ENCODE data around the gene DRAP1.

DRAP1 gene

DNA sequence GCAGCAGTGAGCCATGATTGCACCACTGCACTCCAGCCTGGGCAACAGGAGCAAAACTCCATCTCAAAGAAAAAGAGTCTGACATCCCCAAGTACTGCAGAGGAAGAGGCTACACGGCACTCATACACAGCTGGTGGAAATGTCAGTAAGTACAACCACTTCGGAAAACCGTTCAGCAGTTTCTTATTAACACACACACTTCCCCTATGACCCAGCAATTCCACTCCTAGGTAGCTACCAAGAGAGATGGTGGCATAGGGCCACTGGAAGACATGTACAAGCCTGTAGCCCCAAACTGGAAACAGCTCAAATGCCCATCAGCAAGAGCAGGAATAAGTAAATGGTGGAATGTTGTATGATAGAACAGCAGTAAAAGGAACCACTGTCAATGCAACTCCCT lies 3.3 kb downstream of the DRAP1 start:
- H3K27ac ChIP-seq = no peak overlapping the region
- no peak overlapping the region for H3K4me2 ChIP-seq
- H3K36me3 ChIP-seq = peaks cover 15 to 38% (median 24%) of the 10 kb centered on the region in 11 experiments
- H4K20me1 ChIP-seq = peaks cover 0 to 17% (median 6%) of the 10 kb centered on the region in 11 experiments; a peak in 10 of 22 replicates
- peak overlapping the region in 1 of 11 experiments; percentile 21; a peak in 1 of 22 replicates for H3K9ac ChIP-seq
- H3K4me3 ChIP-seq = no peak overlapping the region
- H3K27me3 ChIP-seq = no peaks in the 10 kb centered on the region
- peaks cover 27 to 40% (median 32%) of the 10 kb centered on the region in 10 experiments for H3K4me1 ChIP-seq
- no peaks in the 10 kb centered on the region for H3K9me3 ChIP-seq (replicated peaks in 1 of 11)
- no peak for TF ChIP-seq Cebpa-rat (IDR thresholded peaks at IDR 0.05)

DNA sequence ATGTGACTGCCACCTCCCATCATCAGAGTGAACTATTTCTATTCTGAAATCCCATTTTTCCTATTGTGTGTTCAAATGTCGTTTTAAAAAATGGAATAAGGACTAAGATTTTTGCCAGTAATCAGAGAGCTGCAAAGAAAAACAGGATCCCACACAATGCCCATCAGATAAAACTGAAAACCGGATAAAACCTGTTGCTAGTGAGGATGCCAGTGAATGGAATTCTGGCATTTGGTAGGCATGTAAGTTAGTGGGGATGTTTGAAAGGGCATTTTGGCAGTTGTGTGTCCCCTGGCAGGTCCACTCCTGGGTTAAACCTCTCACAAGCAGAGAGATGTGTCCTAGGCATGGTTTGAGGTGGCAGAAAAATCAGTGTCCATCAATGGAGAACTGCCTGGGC lies 6.2 kb downstream of the DRAP1 start:
- Histone ChIP-seq H3K27me3 (no peaks in the 10 kb centered on the region), H3K4me2 (no peak overlapping the region), H3K36me3 (peaks cover 15 to 38% (median 24%) of the 10 kb centered on the region in 11 experiments), H3K27ac (no peak overlapping the region), H3K9ac (peak overlapping the region in 1 of 11 experiments; percentile 42; a peak in 1 of 22 replicates), H3K4me1 (peaks cover 32 to 44% (median 36%) of the 10 kb centered on the region in 10 experiments), H3K9me3 (replicated peaks in 1 of 11) (no peaks in the 10 kb centered on the region), H3K4me3 (no peak overlapping the region), H4K20me1 (peaks cover 0 to 5% (median 2%) of the 10 kb centered on the region in 11 experiments; a peak in 8 of 22 replicates)
- TF ChIP-seq Cebpa-rat (IDR thresholded peaks at IDR 0.05) = no peak

DNA sequence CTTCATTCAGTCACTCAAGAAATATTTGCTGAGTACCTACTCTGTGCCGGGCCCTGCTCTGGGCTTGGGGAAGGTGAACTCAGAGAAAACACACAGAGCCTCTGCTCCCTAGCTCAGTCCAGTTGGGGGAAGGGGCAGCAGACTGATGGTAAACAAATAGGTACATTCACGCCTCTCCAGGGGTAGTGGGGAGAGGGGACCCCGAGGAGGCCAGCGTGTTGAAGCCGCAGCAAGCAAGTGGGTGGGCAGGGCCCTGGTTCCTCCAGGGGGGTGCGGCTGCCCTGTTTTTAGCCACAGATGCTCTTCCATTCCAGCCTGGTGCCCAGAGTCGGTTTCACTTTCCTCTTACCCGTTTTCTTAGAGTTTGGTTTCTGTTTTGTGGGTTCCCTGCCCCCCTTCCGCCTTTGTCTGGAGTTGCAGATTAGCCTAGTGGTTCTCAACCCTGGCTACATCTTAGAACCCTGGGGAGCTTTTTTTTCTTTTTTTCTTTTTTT lies 8.7 kb downstream of the DRAP1 start:
- TF ChIP-seq Cebpa-rat (IDR thresholded peaks at IDR 0.05) = no peak
- Histone ChIP-seq H3K4me3 (peak overlapping the region; percentile 34 to 59 (median 43); a peak in 18 of 20 replicates), H3K9ac (peak overlapping the region; percentile 56 to 81 (median 75))

GRCh38 chr11:65928667-65929066 lies 9.4 kb downstream of the DRAP1 start:
- peak overlapping the region; percentile 34 to 59 (median 43); a peak in 13 of 20 replicates for H3K4me3 ChIP-seq
- peak overlapping the region; percentile 80 to 98 (median 87) for H3K4me2 ChIP-seq
- no peaks in the 10 kb centered on the region for H3K9me3 ChIP-seq (replicated peaks in 1 of 11)
- no peak for TF ChIP-seq Cebpa-rat (IDR thresholded peaks at IDR 0.05)
- H3K9ac ChIP-seq = peak overlapping the region; percentile 56 to 81 (median 75)
- no peaks in the 10 kb centered on the region for H3K27me3 ChIP-seq
- no peaks in the 10 kb centered on the region for H4K20me1 ChIP-seq
- H3K4me1 ChIP-seq = peaks cover 23 to 50% (median 43%) of the 10 kb centered on the region in 10 experiments
- peaks cover 0 to 6% (median under 1%) of the 10 kb centered on the region in 11 experiments; a peak in 7 of 22 replicates for H3K36me3 ChIP-seq
- peak overlapping the region; percentile 62 to 91 (median 84); a peak in 21 of 22 replicates for H3K27ac ChIP-seq

More for the DNA sequence above, 8.7 kb downstream of the DRAP1 start:
- no peaks in the 10 kb centered on the region for H3K9me3 ChIP-seq (replicated peaks in 1 of 11)
- H3K4me2 ChIP-seq = peak overlapping the region; percentile 80 to 98 (median 87)
- peaks cover 23 to 50% (median 43%) of the 10 kb centered on the region in 10 experiments for H3K4me1 ChIP-seq
- H3K27me3 ChIP-seq = no peaks in the 10 kb centered on the region
- no peaks in the 10 kb centered on the region for H4K20me1 ChIP-seq
- peak overlapping the region; percentile 62 to 91 (median 84); a peak in 21 of 22 replicates for H3K27ac ChIP-seq
- peaks cover 3 to 13% (median 8%) of the 10 kb centered on the region in 11 experiments; a peak in 21 of 22 replicates for H3K36me3 ChIP-seq

GRCh38 chr11:65931773-65932557 lies 12.7 kb downstream of the DRAP1 start:
- Histone ChIP-seq H3K27me3 (no peaks in the 10 kb centered on the region), H3K4me3 (no peak overlapping the region), H4K20me1 (no peaks in the 10 kb centered on the region), H3K27ac (peak overlapping the region in 4 of 11 experiments; percentile 4 to 44 (median 33); a peak in 4 of 22 replicates), H3K4me2 (peak overlapping the region in 9 of 11 experiments; percentile 10 to 63 (median 45); a peak in 15 of 22 replicates), H3K36me3 (no peaks in the 10 kb centered on the region), H3K9ac (no peak overlapping the region), H3K4me1 (peaks cover 20 to 45% (median 39%) of the 10 kb centered on the region in 10 experiments), H3K9me3 (replicated peaks in 1 of 11) (no peaks in the 10 kb centered on the region)
- no peak for TF ChIP-seq Cebpa-rat (IDR thresholded peaks at IDR 0.05)

DNA sequence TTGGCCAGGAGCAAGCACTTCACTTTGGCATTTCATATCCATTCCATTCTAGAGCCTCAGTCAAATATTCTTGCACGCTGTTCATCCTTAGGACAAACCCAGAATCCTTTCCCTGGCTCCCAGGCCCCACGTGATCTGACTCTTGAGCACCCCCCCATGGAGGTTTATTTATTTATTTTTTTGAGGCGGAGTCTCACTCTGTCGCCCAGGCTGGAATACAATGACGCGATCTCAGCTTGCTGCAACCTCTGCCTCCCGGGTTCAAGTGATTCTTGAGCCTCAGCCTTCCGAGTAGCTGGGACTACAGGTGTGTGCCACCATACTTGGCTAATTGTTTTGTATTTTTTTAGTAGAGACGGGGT lies 13.3 kb downstream of the DRAP1 start:
- Histone ChIP-seq H3K9ac (no peak overlapping the region), H3K27me3 (no peaks in the 10 kb centered on the region), H3K36me3 (no peaks in the 10 kb centered on the region), H4K20me1 (no peaks in the 10 kb centered on the region), H3K4me2 (peak overlapping the region in 5 of 11 experiments; percentile 25 to 56 (median 47); a peak in 6 of 22 replicates), H3K4me1 (peaks cover 14 to 39% (median 34%) of the 10 kb centered on the region in 10 experiments), H3K27ac (no peak overlapping the region), H3K9me3 (replicated peaks in 1 of 11) (no peaks in the 10 kb centered on the region), H3K4me3 (no peak overlapping the region)
- TF ChIP-seq Cebpa-rat (IDR thresholded peaks at IDR 0.05) = no peak

GRCh38 chr11:65934014-65934413 lies 14.8 kb downstream of the DRAP1 start:
- H3K27me3 ChIP-seq = no peaks in the 10 kb centered on the region
- H4K20me1 ChIP-seq = no peaks in the 10 kb centered on the region
- H3K36me3 ChIP-seq = no peaks in the 10 kb centered on the region
- no peak overlapping the region for H3K4me3 ChIP-seq
- H3K9me3 ChIP-seq (replicated peaks in 1 of 11) = no peaks in the 10 kb centered on the region
- no peak overlapping the region for H3K27ac ChIP-seq
- no peak overlapping the region for H3K9ac ChIP-seq
- no peak for TF ChIP-seq Cebpa-rat (IDR thresholded peaks at IDR 0.05)
- peaks cover 10 to 30% (median 24%) of the 10 kb centered on the region in 10 experiments for H3K4me1 ChIP-seq
- no peak overlapping the region for H3K4me2 ChIP-seq

DNA sequence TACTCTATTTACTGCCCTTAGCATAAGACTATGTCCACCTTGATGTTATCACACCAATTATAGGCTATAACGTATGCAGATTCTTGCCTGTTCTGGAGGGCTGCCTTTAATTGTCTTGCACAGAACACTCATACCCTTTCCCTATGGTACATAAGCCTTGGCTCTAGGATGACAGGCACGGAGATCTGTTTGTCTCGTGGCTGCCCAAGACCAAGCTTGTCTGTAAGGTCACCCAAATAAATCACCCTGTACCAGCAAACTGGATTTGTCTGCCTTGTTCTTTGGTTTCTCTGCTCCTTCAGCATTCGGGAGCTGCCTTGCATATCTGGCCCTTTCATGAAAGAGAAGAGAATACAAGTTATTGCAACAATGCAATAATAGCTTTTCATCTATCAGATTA lies 18.5 kb downstream of the DRAP1 start:
- Histone ChIP-seq H3K4me2 (0 out of 22 replicates have a peak overlapping the region, but pooled peaks of 1 of the 11 experiments have one; percentile 29), H4K20me1 (no peaks in the 10 kb centered on the region), H3K4me3 (no peak overlapping the region), H3K27me3 (no peaks in the 10 kb centered on the region), H3K27ac (no peak overlapping the region), H3K4me1 (peaks cover 7 to 46% (median 21%) of the 10 kb centered on the region in 10 experiments; a peak in 19 of 20 replicates), H3K36me3 (no peaks in the 10 kb centered on the region), H3K9me3 (replicated peaks in 1 of 11) (no peaks in the 10 kb centered on the region), H3K9ac (no peak overlapping the region)
- TF ChIP-seq Cebpa-rat (IDR thresholded peaks at IDR 0.05) = no peak

- Histone ChIP-seq H3K27me3 (no peaks in the 10 kb centered on the region), H3K9ac (peak overlapping the region in 4 of 11 experiments; percentile 13 to 61 (median 48); a peak in 6 of 22 replicates), H3K4me1 (peaks cover 7 to 52% (median 21%) of the 10 kb centered on the region in 10 experiments; a peak in 19 of 20 replicates), H3K4me3 (no peak overlapping the region; a peak in 1 of 20 replicates), H3K27ac (peak overlapping the region in 6 of 11 experiments; percentile 22 to 76 (median 69); a peak in 10 of 22 replicates), H3K4me2 (peak overlapping the region in 6 of 11 experiments; percentile 8 to 88 (median 73); a peak in 11 of 22 replicates), H4K20me1 (no peaks in the 10 kb centered on the region), H3K36me3 (no peaks in the 10 kb centered on the region), H3K9me3 (replicated peaks in 1 of 11) (no peaks in the 10 kb centered on the region)
- TF ChIP-seq Cebpa-rat (IDR thresholded peaks at IDR 0.05) = no peak
These were observed 22.6 kb downstream of the DRAP1 start for GRCh38 chr11:65941720-65942310.
